Pulmonary artery endothelial cell (primary cell): ENCODE results near the gene EVI5. TPM values are rescaled to one million over a fixed set of nuclear protein-coding genes. Genes with fewer than 3 reads are reported as not detected.
"Not testable (repeated sequence)": the region's sequence is repeated elsewhere in the genome, so short reads cannot be mapped to it uniquely, and the experiment has no call there.

Experiments used
- DNase-seq: peaks from one replicate; pipeline ENCODE4 v3.0.0-alpha.2; 2011; ENCODE audit warnings: low read depth, low spot score
- total RNA-seq: library from RNA; depleted of rRNA; stranded (reverse); fragments of >200 nt; gene quantifications from 2 replicates; pipeline ENCODE4 v1.2.3, GENCODE V29; 2014

The EVI5 gene
- total RNA-seq, 1 donor from 2014 or later: 82.3 TPM

DNA sequence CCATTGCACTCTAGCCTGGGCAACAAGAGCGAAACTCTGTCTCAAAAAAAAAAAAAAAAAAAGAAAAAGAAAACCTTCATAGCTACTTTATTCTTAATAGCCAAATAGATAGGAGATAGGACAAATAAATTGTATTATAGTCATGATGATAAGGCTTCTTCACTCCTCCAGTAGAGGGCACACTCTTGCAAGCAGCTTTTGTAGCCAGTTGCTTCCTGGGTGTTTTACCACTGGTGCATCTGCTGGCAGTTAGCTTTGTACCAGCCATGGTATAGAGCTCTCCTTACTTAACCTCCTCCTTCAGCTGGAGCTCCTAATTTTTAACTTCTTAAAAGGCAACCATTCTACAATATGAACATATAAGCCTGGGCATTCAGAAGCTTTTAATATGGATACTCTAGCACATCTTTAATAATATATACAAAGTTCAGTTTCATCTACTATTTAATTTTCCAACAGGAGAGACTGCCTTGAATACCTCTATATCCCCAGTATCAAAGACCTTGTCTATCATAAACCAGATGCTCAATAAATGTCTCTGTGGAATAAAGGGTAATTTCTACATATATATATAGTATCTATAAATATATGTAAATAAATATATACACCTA, 35.8 kb downstream of the EVI5 start:
- DNase-seq: no peak

DNA sequence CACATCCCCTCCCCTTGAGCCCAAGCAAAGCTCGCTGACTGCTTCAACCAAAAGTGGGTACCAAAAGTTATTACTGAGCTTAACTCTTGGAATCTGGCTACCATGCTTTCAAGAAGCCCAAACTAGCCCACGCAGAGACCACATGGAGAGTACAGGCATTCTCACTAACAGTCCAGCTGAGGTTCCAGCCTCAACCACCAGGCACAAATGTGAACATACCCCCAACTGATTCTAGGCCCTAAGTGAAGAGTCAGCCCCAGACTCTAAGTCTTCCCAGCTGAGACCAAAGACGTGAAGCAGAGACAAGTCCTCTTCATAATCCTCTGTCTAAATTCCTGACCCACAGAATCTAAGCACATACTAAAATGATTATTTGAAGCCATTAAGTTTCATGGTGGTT, 36.8 kb downstream of the EVI5 start:
- no peak for DNase-seq

DNA sequence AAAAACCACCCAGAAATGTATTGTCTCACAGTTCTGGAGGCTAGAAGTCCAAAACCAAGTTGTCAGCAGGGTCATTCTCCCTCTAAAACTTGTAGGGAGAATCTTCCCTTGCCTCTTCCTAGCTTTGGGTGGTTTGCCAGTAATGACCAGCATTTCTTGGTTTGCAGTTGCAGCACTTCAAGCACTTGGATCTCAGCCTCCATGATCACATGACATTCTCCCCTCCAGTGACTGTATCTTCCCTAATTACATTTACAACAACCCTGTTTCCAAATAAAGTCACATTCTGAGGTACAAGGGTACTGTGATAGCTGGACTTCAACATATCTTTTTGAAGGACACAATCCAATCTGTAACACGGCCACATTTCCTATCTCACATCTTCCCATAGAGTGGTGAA, 37.2 kb downstream of the EVI5 start:
- no peak for DNase-seq

DNA sequence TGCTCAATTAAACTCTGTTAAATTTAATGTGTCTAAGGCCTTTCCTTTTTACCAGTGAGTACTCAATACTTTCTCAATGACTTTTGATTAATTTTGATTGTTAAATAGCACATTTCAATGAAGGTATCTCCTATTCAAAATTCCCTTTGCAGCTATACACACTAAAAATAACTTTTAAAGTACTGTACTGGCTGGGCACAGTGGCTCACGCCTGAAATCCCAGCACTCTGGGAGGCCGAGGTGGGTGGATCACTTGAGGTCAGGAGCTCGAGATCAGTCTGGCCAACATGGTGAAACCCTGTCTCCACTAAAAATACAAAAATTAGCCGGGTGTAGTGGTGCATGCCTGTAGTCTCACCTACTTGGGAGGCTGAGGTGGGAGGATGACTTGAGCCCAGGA, 38.7 kb downstream of the EVI5 start:
- DNase-seq: not testable (repeated sequence)

DNA sequence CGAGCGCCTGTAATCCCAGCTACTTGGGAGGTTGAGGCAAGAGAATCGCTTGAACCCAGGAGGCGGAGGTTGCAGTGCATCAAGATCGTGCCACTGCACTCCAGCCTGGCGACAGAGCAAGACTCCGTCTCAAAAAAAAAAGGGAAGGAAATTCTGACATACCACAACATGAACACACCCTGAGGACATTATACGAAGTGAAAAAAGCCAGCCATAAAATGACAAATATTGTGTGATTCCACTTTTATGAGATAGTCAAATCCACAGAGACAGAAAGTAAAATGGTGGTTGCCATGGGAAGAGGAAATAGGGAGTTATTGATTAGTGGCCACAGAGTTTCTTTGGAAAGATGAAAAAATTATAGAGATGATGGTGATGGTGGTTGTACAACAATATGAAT, 41.7 kb downstream of the EVI5 start:
- no peak for DNase-seq

DNA sequence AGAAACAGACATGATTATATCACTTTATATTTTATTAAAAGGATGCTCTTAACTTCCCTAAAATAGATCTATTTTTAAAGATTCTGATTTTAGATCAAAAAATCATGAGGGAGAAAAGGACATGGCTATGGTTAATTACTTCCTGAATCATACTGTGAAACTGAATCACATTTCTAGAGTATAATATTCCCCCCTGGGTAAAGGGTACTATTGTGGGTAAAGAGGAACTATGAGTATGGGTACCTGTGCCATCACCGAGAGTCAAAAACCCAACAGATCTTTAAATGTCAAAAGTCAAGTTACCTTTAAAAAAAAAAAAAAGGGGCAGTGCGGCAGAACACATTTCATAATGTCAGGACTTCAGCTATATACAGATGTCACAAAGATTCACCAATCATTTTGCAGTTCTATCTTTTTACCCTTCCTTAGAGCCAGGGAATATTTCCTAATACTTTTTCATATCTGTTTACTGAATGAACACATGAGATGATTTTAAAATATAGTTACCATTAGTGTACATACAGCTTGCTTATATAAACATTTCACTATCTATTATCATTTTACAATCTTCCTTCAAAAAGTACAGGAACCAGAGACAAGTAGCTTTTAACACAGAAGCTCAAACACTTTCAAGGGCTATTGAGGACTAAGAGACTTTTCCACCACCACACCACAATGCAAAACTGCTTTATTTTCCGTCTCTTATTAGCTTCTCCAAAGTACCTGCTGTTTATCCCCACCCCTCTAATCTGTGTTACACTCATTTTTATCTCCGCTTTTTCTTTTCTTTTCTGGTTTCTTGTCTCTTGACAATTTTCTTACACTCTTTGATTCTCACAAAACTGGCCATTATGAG, 45.0 kb downstream of the EVI5 start:
- DNase-seq: no peak

DNA sequence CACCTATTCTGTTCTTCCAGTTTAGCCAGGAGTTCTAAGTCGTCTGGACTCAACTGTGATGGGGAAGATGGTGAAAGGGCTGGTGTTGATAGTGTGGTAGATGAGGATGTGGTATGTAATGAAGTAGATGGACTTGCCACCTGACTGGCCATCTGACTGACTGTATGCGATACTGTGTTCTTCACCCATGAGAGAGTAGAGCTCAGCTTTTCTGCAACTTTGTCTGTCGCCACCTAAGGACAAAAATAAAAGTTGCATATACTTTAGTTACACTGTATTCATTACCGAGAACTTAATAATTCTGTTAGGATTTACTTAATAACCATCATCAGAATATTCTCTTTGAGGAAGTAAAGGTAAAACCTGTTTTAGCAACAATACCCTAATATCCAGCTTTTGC, 48.5 kb downstream of the EVI5 start:
- no peak for DNase-seq

DNA sequence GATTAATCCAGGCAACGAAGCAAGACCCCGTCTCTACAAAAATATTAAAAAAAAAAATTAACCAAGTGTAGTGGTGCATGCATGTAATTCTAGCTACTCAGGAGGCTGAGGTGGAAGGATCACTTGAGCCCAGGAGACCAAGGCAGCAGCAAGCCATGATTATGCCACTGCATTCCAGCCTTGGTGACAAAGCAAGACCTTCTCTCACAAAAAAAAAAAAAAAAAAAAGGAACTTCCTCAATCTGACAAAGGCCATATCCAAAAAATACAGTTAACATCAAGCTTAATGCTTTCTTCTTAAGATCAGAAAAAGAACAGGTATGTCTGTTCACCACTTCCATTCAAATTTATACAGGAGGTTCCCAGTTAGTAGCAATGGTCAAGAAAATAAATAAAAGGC, 54.4 kb downstream of the EVI5 start:
- DNase-seq: no peak

DNA sequence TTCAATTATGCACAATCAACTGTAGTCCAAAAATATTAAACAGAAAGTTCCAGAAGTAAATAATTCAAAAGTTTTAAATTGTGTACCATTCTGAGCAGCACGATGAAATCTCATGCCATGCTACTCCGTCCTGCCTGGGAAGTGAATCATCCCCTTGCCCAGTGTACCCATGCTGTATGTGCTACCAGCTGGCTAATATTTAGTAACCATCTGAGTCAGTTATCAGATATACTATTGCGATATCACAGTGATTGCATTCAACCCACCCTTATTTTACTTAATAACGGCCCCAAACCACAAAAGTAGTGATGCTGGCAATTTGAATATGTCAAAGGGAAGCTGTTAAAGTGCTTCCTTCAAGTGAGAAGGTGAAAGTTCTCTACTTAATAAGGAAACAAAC, 56.2 kb downstream of the EVI5 start:
- no peak for DNase-seq

DNA sequence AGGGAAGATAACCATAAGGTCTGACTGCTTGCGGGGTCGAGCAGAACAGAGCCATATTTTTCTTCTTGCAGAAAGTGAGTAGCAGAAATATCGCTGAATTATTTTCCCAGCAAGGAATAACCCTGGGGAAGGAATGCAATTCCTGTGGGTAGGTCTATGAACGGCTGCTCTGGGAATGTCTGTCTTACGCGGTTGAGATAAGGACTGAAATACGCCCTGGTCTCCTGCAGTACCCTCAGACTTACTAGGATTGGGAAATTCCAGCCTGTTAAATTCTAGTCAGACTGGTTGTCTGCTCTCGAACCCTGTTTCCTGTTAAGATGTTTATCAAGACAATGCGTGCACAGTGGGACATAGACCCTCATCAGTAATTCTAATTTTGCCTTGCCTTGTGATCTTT, 61.2 kb downstream of the EVI5 start:
- not testable (repeated sequence) for DNase-seq

DNA sequence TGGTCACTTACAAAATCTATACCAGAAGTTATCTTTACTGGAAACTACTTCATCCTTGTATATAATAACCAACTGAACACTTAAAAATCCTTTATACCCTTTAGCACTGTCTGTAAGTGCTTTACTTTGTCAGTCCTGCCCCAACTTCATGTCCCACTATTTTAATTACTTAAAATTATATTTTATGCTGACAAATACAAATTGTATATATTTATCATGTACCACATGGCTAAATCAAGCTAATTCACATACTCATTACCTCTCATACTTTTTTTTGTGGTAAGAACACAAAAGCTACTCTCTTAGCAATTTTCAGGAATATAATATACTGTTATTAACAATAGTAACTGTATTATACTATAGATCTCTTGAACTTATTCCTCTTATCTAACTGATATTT, 63.0 kb downstream of the EVI5 start:
- no peak for DNase-seq

DNA sequence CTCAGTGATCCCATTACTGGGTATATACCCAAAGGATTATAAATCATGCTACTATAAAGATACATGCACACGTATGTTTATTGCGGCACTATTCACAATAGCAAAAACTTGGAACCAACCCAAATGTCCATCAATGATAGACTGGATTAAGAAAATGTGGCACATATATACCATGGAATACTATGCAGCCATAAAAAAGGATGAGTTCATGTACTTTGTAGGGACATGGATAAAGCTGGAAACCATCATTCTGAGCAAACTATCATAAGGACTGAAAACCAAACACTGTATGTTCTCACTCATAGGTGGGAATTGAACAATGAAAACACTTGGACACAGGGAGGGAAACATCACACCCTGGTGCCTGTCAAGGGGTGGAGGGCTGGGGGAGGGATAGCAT, 63.8 kb downstream of the EVI5 start:
- not testable (repeated sequence) for DNase-seq

DNA sequence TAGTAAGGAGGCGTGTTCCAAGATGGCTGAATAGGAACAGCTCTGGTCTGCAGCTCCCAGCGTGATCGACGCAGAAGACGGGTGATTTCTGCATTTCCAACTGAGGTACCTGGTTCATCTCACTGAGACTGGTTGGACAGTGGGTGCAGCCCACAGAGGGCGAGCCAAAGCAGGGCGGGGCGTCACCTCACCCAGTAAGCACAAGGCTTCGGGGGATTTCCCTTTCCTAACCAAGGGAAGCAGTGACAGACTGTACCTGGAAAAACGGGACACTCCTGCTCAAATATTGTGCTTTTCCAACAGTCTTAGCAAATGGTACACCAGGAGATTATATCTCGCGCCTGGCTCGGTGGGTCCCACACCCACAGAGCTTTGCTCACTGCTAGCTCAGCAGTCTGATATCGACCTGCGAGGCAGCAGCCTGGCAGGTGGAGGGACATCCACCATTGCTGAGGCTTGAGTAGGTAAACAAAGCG, 69.4 kb downstream of the EVI5 start:
- DNase-seq: not testable (repeated sequence)

DNA sequence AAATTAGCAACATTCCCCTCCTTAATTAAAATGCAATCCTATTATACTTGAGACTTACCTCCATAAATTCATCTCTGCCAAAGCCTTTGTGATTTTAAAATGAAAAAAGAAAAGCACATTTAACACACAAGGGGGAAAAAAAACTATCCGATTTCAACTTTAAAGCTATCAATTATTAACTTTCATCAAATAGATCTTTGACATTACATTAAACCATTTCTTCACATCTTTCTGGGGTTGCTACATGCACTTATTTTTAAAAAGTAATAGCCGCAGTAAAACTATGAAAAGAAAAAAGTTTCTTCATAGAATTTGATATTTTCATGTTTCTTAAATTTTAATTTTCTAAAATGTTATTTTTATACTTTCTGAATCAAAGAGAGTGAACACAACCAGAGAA, 71.0 kb downstream of the EVI5 start:
- DNase-seq: no peak

DNA sequence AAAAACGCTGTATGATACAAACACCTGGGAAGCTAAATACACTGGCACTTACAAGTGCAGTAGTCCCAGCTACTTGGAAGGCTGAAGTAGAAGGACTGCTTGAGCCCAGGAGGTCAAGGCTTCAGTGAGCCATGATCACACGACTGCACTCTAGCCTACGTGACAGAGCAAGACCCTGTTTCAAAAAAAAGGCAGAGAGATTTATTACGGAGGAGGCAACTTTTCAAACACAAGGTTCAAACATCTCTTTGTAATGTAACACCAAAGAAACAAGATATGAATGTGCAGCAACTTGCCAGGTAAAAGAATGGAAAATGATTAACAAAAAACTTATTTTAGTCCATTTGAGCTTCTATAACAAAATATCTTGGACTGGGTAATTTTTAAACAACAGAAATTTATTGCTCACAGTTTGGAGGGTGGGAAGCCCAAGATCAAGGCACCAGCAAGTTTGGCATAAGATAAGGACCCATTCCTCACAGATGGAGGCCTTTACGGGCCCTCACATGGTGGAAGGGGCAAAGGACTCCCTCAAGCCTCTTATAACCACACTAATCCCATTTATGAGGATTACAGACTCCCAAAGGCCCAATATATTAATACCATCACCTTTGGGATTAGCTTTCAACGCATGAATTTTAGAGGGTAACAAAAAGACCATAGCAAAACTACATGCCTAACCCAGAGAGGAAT, 73.3 kb downstream of the EVI5 start:
- DNase-seq: no peak

DNA sequence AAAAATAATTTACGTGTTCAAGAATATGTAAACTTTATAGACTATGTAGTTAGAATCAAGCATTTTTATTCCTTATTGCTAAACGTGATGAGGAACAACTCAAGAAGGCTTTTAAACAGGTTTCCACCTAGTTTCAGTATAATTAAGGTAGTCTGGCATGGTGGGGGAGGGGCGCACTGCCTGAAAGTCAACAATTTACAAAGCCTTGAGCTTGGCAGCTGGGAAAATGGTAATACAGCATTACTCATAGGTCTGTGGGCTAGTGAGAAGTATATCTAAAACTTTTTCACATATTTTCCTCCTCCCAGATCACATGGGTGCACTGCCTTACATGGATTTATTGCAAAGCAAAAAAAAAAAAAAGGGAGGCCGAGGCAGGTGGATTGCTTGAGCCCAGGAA, 75.2 kb downstream of the EVI5 start:
- DNase-seq: no peak

DNA sequence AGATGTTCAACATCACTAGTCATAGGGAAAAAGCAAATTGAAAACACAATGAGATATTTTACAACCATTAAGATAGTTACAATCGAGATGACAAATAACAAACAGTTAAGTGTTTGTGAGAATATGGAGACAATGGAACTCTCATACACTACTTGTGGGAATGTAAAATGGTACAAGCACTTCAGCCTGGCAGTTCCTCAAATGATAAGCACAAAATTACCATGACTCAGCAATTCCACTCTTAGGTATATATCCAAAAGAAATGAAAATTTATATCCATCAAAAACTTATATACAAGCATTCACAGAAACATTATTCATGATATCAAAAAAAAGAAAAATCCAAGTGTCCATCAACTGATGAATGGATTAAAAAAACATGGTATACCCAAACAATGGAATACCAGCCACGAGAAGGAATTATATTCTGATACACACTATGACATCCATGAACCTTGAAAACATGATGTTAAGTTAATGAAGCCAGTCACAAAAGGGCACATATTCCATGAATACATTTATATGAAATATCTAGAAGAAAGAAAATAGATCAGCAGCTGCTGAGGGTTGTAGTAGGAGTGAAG, 76.4 kb downstream of the EVI5 start:
- DNase-seq: no peak

DNA sequence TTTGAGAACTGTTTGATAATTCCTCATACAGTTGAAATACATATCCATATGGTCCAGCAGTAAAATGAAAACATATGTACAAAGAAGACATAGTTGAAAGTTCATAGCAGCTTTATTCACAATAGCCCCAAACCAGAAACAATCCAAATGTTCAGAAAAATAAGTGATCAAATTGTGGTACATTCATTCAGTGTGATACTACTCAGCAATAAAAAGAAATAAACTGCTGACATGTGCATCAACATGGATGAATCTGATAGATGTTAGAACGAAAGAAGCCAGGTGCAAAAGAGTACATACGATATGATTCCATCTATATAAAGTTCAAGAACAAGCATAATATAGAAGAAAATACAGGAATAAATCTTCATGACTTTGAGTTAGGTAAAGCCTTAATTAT, 77.2 kb downstream of the EVI5 start:
- DNase-seq: no peak

DNA sequence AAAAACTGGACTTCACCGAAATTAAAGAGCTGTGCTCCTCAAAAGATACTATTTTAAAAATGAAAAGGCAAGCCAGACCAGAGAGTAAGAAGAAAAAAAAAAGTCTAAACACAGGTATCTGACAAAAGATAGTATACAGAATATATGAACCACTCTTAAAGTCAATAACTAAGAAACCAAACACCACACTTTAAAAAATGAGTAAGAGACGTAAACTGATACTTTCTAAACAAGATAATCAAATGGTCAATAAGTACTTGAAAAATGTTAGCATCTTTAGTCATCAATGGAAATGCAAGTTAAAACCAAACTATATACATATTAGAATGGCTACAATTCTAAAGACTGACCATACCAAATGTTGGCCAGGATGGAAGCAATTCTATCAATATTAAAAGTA, 77.6 kb downstream of the EVI5 start:
- no peak for DNase-seq

DNA sequence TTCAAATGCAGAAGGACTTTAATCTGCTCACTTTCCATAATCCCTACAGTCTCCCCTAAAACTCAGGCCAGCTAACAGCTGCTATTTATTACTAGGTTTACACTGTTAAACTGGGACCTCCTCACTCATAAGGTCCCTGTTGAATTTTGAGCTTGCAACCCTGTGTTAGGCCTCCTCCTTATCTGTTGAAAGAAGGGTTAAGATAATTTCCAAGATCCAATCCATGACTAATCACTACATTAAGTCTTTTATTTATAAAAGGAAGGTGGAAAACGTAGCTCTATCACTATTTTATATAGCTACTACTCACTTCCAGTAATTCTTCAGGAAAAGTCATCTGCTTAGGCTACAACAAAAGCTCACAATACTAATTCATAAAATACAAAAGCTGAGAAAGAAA, 79.5 kb downstream of the EVI5 start:
- DNase-seq: peak; percentile 29

DNA sequence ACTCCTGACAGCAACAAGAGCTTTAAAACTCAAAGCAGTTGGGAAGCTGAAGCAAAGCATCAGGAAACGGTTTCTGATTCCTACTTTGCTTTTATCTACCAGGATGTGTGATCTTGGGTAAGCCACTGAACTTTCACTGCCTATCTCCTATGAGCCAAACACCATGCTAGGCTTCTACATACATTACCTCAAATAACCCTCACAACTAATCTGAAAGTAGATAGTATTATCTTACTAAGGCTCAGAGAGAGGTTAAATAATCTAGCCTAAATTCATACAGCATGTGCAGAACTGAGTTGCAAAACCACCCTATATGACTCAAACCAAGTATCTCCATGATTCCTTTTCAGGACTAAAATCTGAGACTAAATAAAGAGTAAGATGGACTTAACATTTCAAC, 83.8 kb downstream of the EVI5 start:
- no peak for DNase-seq

DNA sequence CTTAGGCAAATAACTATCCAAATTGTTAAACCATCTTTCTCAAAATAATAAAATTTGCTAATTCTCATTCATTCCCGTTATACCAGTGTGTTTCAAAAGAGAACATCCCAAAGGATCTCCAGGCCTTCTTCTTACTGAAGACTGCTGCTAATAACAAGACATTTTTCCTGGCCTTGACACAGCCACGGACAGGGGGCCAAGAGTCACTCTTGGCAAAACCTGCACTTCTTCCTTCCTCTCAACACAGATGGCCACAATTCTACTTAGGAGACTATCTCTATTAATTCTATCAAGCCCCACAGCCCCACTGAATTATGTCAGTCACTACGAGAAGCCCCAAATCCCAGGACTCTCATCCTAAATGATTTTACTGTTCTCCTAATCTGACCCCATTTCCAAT, 86.0 kb downstream of the EVI5 start:
- no peak for DNase-seq
